Islet of Langerhans (tissue), 1 donor: ENCODE data around the gene CIRBP.

Experiments used
- FAIRE-seq: peaks from one replicate; lab custom pipeline; 2011; peaks lifted over from hg19 to GRCh38; lab: Jason Lieb, UNC

The CIRBP gene

DNA sequence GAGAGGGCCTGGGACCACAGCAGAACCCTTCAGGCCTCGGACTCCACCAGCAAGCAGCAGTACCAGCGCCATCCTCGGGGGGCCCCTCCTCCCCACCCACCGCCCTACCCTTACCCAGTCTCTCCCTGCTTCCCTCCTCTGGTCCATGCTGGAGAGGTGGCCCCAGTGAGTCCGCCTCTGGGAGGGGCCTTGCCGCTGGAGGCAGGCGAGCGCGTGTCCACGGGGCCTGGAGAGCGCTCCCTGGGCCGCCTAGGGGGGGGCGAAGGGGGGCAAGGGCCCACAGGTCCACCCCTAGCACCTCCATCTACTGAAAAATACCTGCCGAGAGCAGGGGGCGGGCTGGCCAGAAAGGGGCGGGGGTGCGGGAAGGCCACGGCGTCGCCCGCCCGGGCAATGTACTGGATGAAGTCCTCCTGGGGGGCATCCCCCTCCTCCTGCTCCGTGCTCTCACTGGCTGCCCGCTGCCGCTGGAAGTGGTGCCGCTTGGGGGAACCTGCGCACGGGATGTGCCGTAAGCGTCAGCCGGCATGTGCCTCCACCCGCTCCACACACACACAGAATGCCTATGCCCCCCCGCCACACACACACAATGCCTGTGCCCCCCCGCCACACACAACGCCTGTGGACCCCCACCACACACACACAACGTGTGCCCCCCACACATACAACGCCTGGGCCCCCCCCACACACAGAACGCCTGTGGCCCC lies 38.2 kb upstream of the CIRBP start:
- FAIRE-seq = no peak

DNA sequence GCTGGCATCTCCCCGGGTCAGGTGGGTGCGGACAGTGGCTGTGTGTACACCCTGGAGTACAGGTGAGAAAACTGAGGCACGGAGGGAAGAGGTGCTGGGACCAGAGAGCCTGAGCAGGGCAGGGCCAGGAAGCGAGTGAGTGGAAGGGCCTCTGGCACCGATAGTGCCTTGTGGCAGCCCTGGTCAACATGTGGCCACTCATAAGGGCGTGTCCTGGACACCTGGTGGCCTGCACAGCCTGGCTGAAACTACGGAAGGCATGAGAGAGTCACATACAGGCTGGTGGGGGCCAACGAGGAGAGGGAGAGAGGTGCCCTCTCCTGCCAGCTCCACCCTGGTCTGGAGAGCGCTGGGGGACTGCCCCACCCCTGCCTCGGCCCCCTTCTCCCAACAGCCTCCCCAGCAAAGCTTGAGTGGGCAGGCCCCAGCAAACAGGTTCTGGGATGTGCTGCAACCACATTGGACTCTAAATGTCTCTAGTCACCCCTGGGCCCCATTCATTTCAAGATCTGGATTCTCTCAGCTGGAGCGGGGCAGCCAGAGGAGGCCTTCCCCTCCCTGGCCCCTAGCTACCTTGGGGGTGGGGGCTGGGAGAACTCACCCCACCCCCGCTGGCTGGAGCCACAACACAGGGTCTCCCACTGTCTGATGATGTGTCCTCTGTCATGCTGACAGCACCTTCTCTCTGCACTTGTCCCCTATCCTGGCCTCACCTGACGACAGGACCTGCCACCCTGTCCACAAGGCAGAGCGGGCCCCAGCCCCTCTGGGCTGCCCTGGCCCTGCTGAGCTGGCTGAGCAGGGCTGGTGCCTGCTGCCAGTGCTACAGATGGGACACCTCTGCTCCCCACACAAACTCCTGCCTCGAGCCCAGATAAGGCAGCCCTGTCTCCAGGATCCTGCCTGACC lies 37.1 kb upstream of the CIRBP start:
- no peak for FAIRE-seq

DNA sequence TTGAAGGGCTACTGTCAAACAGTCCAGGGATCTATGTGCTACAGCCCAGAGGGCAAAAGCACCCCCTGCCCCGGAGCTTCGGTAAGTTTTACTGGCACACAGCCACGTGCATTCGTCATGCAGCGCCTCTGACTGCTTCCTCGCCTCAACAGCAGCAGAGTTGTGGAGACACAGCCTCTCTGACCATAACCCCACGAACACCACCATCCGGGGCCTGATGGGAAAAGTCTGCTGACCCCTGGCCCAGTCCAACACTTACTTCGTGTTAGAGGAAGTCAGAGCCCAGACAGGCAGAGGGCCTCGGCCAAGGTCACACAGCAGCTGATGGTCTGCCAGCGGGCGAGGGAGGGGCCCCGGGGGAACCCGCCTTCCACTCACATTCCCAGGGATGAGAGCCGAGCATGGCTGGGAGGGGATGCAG lies 36.5 kb upstream of the CIRBP start:
- FAIRE-seq = no peak

DNA sequence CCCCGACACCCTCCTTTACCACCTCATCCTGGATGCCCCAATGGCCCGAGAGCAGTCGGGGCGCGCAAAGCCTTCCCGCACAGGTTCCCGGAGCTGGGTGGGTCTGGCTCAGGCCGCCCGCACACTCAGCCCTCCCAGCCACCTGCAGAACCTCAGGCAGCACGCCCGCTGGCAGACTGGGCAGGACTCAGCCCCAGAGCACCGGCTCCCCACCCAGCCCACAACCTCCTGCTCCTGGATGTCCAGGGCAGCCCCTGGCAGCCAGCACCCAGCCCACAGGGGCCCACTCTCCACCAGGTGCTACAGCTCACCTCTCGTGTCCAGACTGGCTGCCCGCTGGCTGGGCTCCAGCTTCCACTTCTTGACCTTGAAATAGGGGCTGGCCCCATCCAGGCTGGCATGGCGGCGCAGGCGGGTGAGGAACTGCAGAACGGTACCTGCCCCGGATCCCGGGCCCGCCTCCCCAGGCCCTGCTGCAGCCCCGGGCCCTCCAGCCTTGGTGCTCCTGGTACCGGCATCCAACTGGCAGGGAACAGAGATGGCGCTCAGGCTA lies 35.9 kb upstream of the CIRBP start:
- FAIRE-seq = no peak

DNA sequence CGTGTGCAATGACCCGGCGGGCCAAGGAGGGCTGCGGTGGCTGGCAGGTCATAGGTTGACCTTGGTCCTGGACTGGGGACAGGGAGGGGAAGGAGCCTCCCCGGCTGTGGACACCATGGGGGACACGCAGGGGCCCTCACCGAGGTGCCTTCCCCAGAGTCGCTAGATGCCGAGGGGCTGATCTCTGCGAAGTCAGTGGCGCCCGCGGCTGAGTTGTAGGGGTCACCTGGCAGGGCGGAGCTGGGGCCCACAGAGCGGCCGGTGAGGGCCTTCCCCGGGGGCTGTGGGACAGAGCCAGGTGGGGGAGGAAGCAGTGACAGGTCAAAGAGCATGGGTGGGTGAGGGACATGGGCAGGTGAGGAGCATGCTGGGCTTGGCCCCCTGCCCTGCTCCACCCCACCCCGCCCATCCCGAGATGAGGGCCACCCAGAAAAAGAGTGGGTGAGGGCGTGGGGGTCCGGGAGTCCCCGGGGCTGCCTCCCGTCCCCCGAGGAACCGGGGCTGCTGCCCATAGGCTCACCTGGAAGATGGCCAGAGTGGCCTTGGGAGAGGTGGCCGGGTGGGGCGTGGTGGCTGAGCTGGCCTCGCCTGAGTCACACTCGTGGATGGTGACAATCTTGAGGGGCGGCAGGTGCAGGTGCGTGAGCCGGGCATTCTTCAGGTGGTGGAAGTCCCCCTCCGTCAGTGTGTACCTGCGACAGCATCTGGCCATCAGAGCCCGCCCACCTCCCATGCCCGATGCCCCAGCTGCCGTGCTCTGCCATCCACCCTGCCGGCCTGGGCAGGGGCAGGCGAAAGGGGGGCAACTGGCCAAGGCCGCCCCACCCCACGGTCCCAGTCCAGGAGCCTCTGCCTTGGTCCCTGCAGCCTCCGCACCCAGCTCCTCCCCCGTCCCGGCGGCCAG lies 34.8 kb upstream of the CIRBP start:
- no peak for FAIRE-seq

DNA sequence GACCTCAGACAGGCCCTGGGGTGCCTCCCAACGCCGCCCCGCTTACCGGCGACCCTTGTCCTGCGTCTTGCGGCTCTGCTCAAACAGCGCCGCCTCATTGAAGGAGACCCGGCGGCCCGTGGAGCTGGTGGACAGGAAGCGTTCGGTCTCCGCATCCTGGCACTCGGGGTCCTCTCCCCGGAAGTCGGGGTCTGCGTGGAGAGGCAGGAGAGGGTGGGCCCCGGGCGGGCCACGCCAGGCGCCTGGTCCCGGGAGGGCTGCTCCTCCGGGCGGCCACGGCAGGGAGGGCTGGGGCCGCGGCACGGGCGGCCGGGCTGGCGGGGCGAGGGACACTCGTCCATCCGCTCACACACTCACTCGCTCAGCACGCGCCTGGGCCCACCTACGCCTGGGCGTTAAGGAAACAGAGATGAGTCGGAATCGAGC lies 34.2 kb upstream of the CIRBP start:
- FAIRE-seq = no peak

DNA sequence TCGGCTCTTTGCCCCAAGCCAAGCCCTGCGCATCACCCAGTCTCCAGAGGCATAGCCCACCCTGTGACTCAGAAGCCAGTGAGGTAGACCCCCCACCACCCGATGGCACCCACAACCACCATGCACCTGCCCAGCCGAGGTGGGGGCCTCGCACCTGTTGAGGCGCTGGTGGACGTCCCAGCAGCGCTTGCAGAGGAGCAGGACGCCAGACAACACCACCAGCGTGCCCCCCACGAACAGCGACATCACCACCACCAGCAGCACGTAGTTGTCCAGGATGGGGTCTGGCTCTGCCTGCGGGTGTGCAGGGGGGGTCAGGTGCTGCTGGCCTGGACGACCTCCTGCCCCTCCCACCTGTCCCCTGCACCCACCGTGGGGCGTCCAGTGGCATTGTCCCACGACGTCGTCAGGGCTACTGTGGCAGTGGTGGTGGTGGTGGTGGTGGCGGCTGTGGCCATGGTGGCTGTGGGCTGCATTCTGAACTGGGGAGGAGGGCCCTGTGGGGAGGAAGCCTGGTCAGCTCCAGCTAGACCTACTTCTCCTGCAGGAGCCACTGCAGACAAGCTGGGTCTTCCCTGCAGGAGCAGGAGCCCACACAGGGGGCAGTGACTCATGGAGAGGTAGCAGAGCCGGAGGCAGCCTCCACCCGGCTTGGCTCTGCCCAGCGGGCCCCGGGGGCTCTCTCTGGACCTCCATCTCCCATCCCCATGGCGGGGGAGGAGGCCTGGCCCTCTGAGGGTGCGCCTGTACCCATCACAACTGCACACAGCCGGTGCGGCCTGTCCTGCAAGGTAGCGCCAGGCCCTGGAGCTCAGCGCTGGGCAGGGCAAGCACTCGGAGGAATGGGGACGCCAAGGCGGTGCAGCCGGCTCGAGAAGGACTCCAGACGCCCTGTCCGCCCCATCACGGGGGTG lies 33.2 kb upstream of the CIRBP start:
- FAIRE-seq = no peak

DNA sequence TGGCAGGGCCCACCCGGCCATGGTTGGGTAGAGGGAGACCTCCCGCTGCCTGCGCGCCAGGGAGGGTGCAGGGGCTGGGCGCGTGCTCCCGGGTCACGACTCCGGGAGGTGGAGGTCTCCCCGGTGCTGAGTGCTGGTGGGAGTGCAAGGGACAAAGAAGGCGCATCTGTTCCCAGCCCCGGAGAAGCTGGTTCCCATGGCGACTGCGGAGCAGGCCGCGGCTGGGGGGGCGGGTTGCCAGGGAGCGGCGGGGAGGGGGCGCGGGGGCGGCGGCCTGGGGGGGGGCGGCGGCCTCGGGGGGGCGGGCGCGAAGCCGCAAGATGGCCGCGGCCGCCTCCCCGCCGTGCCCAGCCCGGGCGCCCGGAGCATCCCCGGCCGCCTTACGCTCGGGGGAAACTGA lies 32.6 kb upstream of the CIRBP start:
- FAIRE-seq = no peak

DNA sequence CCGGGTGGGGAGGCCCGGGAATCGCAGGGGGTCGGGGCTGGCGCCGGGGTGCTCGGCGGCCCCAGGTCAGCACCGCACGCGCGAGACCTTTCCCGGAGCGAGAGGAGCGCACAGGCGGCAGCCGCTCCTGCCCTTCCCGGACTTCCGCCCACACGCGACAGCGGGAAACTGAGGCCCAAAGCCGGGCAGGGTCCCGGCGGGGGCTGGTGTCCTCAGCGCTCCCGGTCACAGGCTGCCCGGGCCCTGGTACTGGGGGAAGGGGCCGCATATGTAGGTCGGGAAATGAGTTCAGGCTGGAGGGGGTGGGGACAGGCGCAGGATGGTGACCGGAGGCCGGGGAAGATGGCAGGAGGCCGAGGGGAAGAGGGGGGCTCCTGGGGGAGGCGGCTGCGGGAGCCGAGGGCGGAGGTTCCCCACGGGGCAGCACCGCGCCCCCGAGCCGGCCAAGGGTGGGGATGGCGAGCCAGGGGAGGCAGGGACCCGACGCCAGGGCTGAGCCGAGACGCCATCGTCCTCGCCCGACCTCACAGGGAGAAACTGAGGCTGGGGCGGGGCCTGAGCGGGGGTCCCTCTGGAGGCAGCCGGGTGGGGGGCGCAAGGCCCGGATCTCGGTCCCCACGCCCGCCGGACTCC lies 32.0 kb upstream of the CIRBP start:
- no peak for FAIRE-seq

DNA sequence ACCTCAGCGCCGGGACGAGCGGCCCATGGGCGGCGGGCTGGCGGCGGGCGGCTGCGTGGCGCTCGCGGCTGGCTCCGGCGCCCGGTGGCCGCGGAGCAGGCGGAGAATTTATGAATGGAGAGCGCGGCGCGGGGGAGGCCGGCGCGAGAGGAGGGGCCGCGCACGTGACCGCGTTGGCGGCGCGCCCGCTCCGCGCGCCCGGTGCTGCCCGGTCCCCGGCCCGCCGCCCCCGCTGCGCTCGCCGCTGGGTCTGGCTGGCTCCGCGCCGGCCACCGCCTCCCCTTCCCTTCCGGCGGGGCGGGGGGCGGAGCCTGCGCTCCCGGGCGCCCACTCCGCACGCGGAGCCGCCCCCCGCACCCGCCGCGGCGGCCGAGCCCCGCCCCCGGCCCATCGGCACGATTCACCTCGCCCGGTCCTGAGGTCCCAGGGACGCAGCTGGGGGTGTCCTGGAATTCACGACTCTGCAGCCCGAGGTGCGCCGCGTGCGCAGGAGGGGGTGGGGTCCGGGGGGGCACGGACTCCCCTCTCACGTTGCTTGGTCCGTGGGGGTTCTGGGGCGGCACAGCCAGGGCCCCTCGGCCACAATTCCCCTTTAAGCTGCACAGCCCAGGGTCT lies 31.3 kb upstream of the CIRBP start, which contains the start of gene CBARP:
TSS of gene CBARP (minus strand) at position 252 of the 615 bp plus-strand sequence. CDS start 1,905 bp downstream, outside the sequence.
- FAIRE-seq = no peak

DNA sequence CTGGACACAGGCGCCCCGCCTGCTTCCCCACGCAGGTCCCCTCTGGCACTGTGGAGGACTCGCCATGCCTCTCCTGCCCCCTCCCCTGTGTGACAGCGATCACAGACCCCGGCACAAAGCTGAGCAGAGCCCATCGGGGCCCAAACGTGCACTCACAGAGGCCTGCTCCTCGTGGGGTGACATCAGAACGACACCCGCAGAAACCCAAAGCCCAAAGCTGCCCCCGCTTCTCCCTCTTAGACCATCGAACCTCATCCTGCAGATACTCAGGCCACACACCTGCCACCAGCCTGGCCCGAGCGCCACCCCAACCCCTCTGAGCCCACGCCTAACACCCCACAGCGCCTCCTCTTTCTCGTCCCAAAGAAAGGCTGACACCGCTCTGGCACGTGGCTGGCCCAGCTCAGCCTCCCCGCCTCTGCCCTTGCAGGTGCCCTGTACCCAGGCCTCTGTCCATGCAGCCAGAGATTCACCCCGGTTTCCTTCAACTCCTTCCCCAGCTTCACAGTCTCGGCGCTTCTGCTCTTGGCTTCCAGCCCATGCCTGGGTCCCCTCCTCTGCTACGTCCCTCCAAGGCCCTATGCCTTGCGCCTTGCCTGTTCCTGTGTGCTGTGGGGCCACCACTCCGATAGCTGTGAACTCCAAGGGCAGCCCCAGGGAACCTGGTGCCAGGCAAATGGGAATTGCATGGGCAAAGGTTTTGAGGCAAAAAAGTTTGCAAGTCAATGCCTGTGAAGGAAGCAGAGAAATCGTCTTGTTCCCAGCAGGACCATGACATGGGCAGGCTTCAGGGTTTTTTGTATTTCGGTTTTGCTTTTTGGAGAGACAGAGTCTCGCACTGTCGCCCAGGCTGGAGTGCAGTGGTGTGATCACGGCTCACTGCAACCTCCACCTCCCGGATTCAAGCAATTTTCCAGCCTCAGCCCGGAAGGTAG lies 30.5 kb upstream of the CIRBP start:
- FAIRE-seq = no peak

DNA sequence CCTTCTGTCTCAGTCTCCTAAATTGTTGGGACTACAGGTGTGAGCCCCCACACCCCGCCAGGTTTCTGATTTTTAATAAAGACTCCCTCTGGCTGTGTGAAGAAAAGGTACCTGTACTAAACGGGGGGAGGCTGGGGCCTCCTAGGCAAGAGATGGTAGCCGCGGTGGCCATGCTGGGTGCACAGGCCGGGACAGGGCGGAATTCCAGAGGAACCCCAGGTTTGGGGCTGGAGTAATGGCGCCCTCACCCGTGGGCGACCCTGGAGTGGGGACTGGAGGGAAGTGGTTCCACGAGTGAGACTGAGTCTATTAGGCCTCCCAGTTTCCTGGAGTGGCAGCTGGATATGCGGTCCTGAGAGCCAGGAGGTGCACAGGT lies 29.7 kb upstream of the CIRBP start:
- no peak for FAIRE-seq

DNA sequence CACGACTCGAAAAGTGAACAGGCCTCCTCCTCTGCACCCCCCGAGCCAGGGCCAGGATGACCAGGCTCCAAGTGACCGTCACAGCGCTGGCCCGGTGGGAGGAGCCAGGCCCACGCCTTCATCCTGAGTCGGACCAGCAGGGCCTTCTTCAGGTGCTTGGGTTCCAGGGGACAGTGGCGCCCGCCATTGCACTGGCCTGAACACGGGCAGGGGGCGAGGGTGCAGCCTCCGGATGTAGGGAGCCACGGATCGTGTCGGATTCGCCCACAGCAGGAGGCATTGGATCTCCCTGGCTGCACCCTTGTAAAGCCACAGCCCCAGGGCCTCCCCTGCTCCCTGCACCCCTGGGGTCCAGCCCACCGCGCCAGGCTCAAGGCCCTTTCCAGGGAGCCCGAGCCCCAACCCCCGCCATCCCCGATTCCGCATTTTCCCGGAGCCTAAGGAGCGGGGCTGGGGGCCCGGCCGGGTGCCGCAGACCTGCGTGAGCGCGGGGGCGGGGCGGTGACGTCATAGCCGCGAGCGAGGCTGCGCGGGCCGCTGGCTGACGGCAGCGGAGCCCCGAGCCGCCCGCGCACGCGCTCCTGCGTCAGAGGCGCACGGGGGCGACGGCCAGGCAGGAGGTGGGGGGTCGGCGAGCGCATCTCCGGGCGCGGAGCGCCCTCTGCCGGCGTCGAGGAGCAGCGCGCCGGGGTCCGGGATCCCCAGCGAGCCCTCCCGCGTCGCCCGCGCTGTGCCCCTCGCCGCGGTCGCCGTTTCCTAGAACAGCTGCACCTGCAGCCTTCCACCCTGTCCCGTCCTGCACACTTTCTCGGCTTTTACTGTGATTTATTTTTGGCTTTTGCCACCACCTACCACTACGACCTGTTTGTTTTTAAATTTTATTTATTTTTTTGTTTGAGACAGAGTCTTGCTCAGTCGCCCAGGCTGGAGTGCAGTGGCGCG lies 29.1 kb upstream of the CIRBP start:
- no peak for FAIRE-seq

DNA sequence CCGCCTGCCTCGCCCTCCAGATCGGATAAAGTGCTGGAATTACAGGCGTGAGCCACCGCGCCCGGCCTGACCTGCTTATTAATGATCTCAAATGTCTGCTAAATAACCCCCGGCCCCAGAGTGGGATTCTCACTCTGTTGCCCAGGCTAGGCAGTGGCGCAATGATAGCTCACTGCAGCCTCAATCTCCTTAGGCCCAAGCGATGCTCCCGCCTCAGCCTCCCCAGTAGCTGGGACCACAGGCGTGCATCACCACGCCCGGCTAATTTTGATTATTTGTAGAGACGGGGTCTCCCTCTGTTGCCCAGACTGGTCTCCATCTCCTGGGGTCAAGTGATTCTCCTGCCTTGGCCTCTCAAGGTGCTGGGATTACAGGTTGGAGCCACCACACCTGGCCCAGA lies 28.2 kb upstream of the CIRBP start:
- FAIRE-seq = no peak

DNA sequence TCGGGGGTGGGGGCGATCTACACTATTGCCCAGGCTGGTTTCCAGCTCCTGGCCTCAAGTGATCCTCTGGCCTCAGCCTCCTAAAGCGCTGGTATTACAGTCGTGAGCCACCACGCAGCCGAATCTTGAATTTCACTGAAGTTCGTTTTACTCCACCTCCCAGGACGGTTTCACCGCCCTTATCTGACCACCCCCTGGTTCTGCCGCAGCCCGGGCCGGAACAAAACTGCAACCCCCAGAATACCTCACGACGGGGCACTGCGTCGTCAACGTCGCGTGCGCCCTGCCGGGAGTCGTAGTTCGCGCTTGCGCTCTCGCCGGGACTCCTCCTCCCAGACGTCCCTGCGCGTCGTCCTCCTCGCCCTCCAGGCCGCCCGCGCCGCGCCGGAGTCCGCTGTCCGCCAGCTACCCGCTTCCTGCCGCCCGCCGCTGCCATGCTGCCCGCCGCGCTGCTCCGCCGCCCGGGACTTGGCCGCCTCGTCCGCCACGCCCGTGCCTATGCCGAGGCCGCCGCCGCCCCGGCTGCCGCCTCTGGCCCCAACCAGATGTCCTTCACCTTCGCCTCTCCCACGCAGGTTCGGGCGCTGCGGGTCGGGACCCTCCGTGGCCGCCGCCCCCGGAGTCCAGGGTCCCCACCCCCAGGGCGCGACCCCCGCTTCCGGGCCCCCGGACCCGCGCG lies 27.6 kb upstream of the CIRBP start, which contains the start of gene ATP5F1D:
TSS of gene ATP5F1D (plus strand) at position 335 of the 679 bp plus-strand sequence. CDS start at position 435, 100 bp downstream.
- no peak for FAIRE-seq

DNA sequence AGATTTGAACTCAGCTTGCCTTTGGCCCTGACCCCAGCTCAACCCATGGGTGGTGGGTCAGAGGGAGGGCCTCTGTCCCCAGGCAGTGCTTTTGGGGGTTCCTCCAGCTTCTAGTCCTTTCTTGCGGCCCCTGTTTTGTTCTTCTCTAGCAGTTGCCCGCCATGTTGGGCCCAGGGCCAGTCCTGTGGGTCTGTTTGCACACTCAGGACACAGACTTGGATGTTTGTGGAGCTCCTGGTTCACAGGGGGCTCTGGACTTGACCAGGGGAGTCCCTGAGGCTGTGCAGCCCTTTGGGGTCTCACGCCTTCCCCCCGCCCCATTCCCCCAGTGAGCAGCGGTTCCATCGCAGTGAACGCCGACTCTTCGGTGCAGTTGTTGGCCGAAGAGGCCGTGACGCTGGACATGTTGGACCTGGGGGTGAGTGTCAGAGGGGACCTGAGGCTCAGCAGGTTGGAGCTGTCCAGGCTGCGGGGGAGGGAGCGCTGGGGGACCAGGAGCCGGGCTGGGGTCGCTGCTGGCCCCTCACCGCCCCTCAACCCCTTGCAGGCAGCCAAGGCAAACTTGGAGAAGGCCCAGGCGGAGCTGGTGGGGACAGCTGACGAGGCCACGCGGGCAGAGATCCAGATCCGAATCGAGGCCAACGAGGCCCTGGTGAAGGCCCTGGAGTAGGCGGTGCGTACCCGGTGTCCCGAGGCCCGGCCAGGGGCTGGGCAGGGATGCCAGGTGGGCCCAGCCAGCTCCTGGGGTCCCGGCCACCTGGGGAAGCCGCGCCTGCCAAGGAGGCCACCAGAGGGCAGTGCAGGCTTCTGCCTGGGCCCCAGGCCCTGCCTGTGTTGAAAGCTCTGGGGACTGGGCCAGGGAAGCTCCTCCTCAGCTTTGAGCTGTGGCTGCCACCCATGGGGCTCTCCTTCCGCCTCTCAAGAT lies 25.1 kb upstream of the CIRBP start:
- no peak for FAIRE-seq
